Measurements from ENCODE around the gene OAF. TPM values are rescaled to one million over a fixed set of nuclear protein-coding genes. Genes with fewer than 3 reads are reported as not detected.

The OAF gene
- total and polyA plus RNA-seq, 4 donors = 15.0 to 151 (median 82.0) TPM

GRCh38 chr11:120224361-120224760 lies 13.5 kb downstream of the OAF start:
- WGBS = 77% methylated on average over 6 of the region's 6 CpGs
- no peak for DNase-seq (ENCODE audit: low spot score)
- H3K4me1 ChIP-seq (ENCODE audit: control insufficient read depth in 4 of 4, insufficient read depth in 4 of 4, low read length in 3 of 4) = peaks cover 1 to 54% (median 25%) of the 10 kb centered on the region in 4 donors
- TF ChIP-seq ATF3 (IDR thresholded peaks at IDR 0.05) = no peak
- TF ChIP-seq YY1 (IDR thresholded peaks at IDR 0.05) = no peak
- no peak for TF ChIP-seq FOXA1 (IDR thresholded peaks at IDR 0.05)
- TF ChIP-seq REST (IDR thresholded peaks at IDR 0.05) = no peak
- TF ChIP-seq TAF1 (conservative IDR thresholded peaks at IDR 0.05) = no peak
- no peak for TF ChIP-seq RAD21 (IDR thresholded peaks at IDR 0.05)
- no peak for TF ChIP-seq NR2F2 (IDR thresholded peaks at IDR 0.05)
- no peak for TF ChIP-seq EGR1 (IDR thresholded peaks at IDR 0.05; ENCODE audit: low read depth in 2 of 2)
- no peak for TF ChIP-seq SP1 (IDR thresholded peaks at IDR 0.05)
- TF ChIP-seq RXRA (IDR thresholded peaks at IDR 0.05) = no peak
- TF ChIP-seq HNF4A (conservative IDR thresholded peaks at IDR 0.05) = no peak
- TF ChIP-seq FOXA2 (IDR thresholded peaks at IDR 0.05) = no peak
- no peak for TF ChIP-seq GABPA (IDR thresholded peaks at IDR 0.05 in 1 of 2, conservative IDR thresholded peaks at IDR 0.05 in 1 of 2)
- no peak for TF ChIP-seq ZBTB33 (IDR thresholded peaks at IDR 0.05)
- no peak for TF ChIP-seq JUND (IDR thresholded peaks at IDR 0.05)
- no peaks in the 10 kb centered on the region for H3K9me3 ChIP-seq (ENCODE audit: control insufficient read depth in 4 of 4, low read length in 3 of 4)
- H3K27me3 ChIP-seq (ENCODE audit: control insufficient read depth in 4 of 4, insufficient read depth in 4 of 4, low read length in 3 of 4) = no peaks in the 10 kb centered on the region
- H3K9ac ChIP-seq (ENCODE audit: low read depth in 1 of 2, low read length in 2 of 2) = no peak overlapping the region
- no peak overlapping the region for H3K4me3 ChIP-seq (ENCODE audit: low read depth in 1 of 3, low read length in 3 of 3)
- H3K36me3 ChIP-seq (ENCODE audit: control insufficient read depth in 4 of 4, insufficient read depth in 3 of 4, low read depth in 1 of 4, low read length in 3 of 4) = peaks cover 9 to 40% (median 33%) of the 10 kb centered on the region in 4 donors
- H3K27ac ChIP-seq (ENCODE audit: low read depth in 1 of 2, low read length in 2 of 2) = peak overlapping the region in 1 of 2 donors; percentile 29

GRCh38 chr11:120224972-120225909 lies 14.4 kb downstream of the OAF start:
- Histone ChIP-seq H3K4me1 (ENCODE audit: control insufficient read depth in 4 of 4, insufficient read depth in 4 of 4, low read length in 3 of 4) (peaks cover 1 to 45% (median 19%) of the 10 kb centered on the region in 4 donors), H3K4me3 (ENCODE audit: low read depth in 1 of 3, low read length in 3 of 3) (no peak overlapping the region), H3K36me3 (ENCODE audit: control insufficient read depth in 4 of 4, insufficient read depth in 3 of 4, low read depth in 1 of 4, low read length in 3 of 4) (peaks cover 9 to 44% (median 38%) of the 10 kb centered on the region in 4 donors), H3K9ac (ENCODE audit: low read depth in 1 of 2, low read length in 2 of 2) (no peak overlapping the region), H3K27me3 (ENCODE audit: control insufficient read depth in 4 of 4, insufficient read depth in 4 of 4, low read length in 3 of 4) (no peaks in the 10 kb centered on the region), H3K27ac (ENCODE audit: low read depth in 1 of 2, low read length in 2 of 2) (peak overlapping the region in 1 of 2 donors; percentile 27), H3K9me3 (ENCODE audit: control insufficient read depth in 4 of 4, low read length in 3 of 4) (no peaks in the 10 kb centered on the region)
- DNase-seq (ENCODE audit: low spot score) = no peak
- 61% methylated on average over 22 of the region's 22 CpGs for WGBS
- TF ChIP-seq TAF1 (conservative IDR thresholded peaks at IDR 0.05) (no peak), NR2F2 (IDR thresholded peaks at IDR 0.05) (no peak), HNF4A (conservative IDR thresholded peaks at IDR 0.05) (no peak), RAD21 (IDR thresholded peaks at IDR 0.05) (no peak), ZBTB33 (IDR thresholded peaks at IDR 0.05) (no peak), JUND (IDR thresholded peaks at IDR 0.05) (no peak), MAX (IDR thresholded peaks at IDR 0.05) (no peak), SP1 (IDR thresholded peaks at IDR 0.05) (no peak), ATF3 (IDR thresholded peaks at IDR 0.05) (no peak), CTCF (IDR thresholded peaks at IDR 0.05; ENCODE audit: low read depth, low read length, missing input control) (no peak), YY1 (IDR thresholded peaks at IDR 0.05) (no peak), FOXA1 (IDR thresholded peaks at IDR 0.05) (no peak), EGR1 (IDR thresholded peaks at IDR 0.05; ENCODE audit: low read depth in 2 of 2) (no peak), RXRA (IDR thresholded peaks at IDR 0.05) (no peak)
